CD4-positive, alpha-beta memory T cell (primary cell): ENCODE data around the gene FNBP1. TPM values are rescaled to one million over a fixed set of nuclear protein-coding genes. Genes with fewer than 3 reads are reported as not detected.

ENCODE experiments used
- CTCF ChIA-PET: fragments of 350-600 bp; sonication (Branson Sonifier 250); formaldehyde crosslinking; loops from one replicate; lab custom pipeline; 2021; ENCODE audit warnings: inconsistent platforms; ENCODE audit not compliant: partially characterized antibody; lab: Charles Lee
- POLR2A ChIA-PET: fragments of 350-600 bp; sonication (Branson Sonifier 250); formaldehyde crosslinking; loops from one replicate; lab custom pipeline; 2021; ENCODE audit not compliant: partially characterized antibody; lab: Charles Lee
- DNase-seq, 5 donors: peaks; one replicate each; pipeline versions ENCODE4 v3.0.0 to v3.0.0-alpha.2; 2020 to 2022; ENCODE audit warnings: mixed read lengths in 1 of 5
- H3K27ac ChIP-seq: one replicate; pipeline ENCODE4 v1.7.0; 2013; ENCODE audit warnings: low read depth, low read length
- H3K27me3 ChIP-seq: 2 replicates; pipeline ENCODE4 v1.7.0; 2013; ENCODE audit warnings: mild to moderate bottlenecking, low read length, moderate library complexity; ENCODE audit not compliant: insufficient read depth
- H3K36me3 ChIP-seq: 2 replicates; pipeline ENCODE4 v1.7.0; 2013; ENCODE audit warnings: mild to moderate bottlenecking, low read length, moderate library complexity; ENCODE audit not compliant: insufficient read depth
- H3K4me1 ChIP-seq: 2 replicates; pipeline ENCODE4 v1.7.0; 2013; ENCODE audit warnings: mild to moderate bottlenecking, low read length, moderate library complexity; ENCODE audit not compliant: insufficient read depth
- H3K4me3 ChIP-seq, 2 donors: one replicate each; pipeline ENCODE4 v1.7.0; 2013; ENCODE audit warnings: low read length in 2 of 2, mild to moderate bottlenecking in 1 of 2
- H3K9me3 ChIP-seq, 2 donors: one replicate each; pipeline ENCODE4 v1.7.0; 2013; ENCODE audit warnings: low read length in 2 of 2, control low read depth in 1 of 2; ENCODE audit not compliant: control insufficient read depth in 1 of 2
- H3K27ac Mint-ChIP-seq, 7 donors: one replicate each; pipeline ENCODE4 v1.8.0; 2020 to 2021; ENCODE audit warnings: mixed read lengths in 7 of 7, mild to moderate bottlenecking in 6 of 7, inconsistent platforms in 3 of 7, moderate library complexity in 3 of 7
- H3K27me3 Mint-ChIP-seq, 2 donors: one replicate each; pipeline ENCODE4 v1.8.0; 2020 to 2021; ENCODE audit warnings: mixed read lengths in 2 of 2
- H3K36me3 Mint-ChIP-seq, 2 donors: one replicate each; pipeline ENCODE4 v1.8.0; 2020 to 2021; ENCODE audit warnings: mixed read lengths in 2 of 2, inconsistent platforms in 1 of 2, mild to moderate bottlenecking in 1 of 2
- H3K4me1 Mint-ChIP-seq, 4 donors: one replicate each; pipeline ENCODE4 v1.8.0; 2020 to 2021; ENCODE audit warnings: mixed read lengths in 4 of 4, mild to moderate bottlenecking in 1 of 4
- H3K4me3 Mint-ChIP-seq, 8 donors: one replicate each; pipeline ENCODE4 v1.8.0; 2020 to 2021; ENCODE audit warnings: mixed read lengths in 8 of 8, mild to moderate bottlenecking in 7 of 8, moderate library complexity in 6 of 8, inconsistent platforms in 3 of 8
- H3K9me3 Mint-ChIP-seq, 8 donors: one replicate each; pipeline ENCODE4 v1.8.0; 2020 to 2021; ENCODE audit warnings: mixed read lengths in 8 of 8, mild to moderate bottlenecking in 5 of 8, inconsistent platforms in 3 of 8, moderate library complexity in 1 of 8
- intact Hi-C: fragments of 100-400 bp; cut with micrococcal nuclease; formaldehyde crosslinking; loops from one replicate; pipeline ENCODE4 v1.15.1; 2023
- polyA plus RNA-seq, 2 donors: library from polyadenylated mRNA; unstranded; fragments of 300-500 nt; fragmentation: Illumina TruSeq; gene quantifications; one replicate each; pipeline ENCODE4 v1.2.3, GENCODE V29; 2021
- total RNA-seq, 2 experiments: library from RNA; stranded (reverse); gene quantifications; one replicate each; pipeline ENCODE4 v1.2.3, GENCODE V29; 2021

FNBP1 gene
- total and polyA plus RNA-seq, 4 experiments from 2014 or later, result 143 to 202 (median 181) TPM

DNA sequence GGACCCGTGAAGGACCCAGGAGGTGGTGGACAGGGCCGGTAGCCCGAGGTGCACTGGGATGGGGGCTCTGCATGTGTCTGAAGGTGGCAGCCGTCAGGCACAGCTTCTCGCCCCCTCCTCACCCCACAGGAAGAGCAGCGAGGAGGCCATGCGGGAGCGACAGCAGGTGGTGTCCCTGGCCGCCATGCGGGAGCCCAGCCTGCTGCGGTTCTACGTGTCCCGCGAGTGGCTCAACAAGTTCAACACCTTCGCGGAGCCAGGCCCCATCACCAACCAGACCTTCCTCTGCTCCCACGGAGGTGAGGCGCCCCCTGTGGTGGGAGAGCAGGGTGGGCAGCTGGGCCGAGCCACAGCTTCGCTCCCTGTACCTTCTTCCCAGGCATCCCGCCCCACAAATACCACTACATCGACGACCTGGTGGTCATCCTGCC, 167.8 kb downstream of the FNBP1 start:
- Histone ChIP-seq H3K27ac (peak overlapping the region; percentile 28), H3K4me3 (no peak overlapping the region), H3K36me3 (peaks cover 33% of the 10 kb centered on the region), H3K9me3 (no peaks in the 10 kb centered on the region), H3K27me3 (no peaks in the 10 kb centered on the region), H3K4me1 (peaks cover 39% of the 10 kb centered on the region)
- CTCF ChIA-PET, result no interaction called here
- POLR2A ChIA-PET, result interaction anchor here (1.0 to 2.2 kb wide), 2 partner anchors 40 to 133 kb away, joined by 6 to 7 read pairs; partner anchors contain the start of genes C9orf78 and USP20
- H3K27me3 Mint-ChIP-seq, result no peaks in the 10 kb centered on the region
- peaks cover 45 to 47% of the 10 kb centered on the region in 2 donors for H3K36me3 Mint-ChIP-seq
- no peak for DNase-seq
- intact Hi-C loops, result no loop called here
- peaks cover 15 to 61% (median 32%) of the 10 kb centered on the region in 4 donors for H3K4me1 Mint-ChIP-seq
- H3K27ac Mint-ChIP-seq, result peak overlapping the region in 1 of 7 donors; percentile 3
- peaks cover 0 to 6% (median 0%) of the 10 kb centered on the region in 8 donors for H3K9me3 Mint-ChIP-seq
- no peak overlapping the region for H3K4me3 Mint-ChIP-seq

DNA sequence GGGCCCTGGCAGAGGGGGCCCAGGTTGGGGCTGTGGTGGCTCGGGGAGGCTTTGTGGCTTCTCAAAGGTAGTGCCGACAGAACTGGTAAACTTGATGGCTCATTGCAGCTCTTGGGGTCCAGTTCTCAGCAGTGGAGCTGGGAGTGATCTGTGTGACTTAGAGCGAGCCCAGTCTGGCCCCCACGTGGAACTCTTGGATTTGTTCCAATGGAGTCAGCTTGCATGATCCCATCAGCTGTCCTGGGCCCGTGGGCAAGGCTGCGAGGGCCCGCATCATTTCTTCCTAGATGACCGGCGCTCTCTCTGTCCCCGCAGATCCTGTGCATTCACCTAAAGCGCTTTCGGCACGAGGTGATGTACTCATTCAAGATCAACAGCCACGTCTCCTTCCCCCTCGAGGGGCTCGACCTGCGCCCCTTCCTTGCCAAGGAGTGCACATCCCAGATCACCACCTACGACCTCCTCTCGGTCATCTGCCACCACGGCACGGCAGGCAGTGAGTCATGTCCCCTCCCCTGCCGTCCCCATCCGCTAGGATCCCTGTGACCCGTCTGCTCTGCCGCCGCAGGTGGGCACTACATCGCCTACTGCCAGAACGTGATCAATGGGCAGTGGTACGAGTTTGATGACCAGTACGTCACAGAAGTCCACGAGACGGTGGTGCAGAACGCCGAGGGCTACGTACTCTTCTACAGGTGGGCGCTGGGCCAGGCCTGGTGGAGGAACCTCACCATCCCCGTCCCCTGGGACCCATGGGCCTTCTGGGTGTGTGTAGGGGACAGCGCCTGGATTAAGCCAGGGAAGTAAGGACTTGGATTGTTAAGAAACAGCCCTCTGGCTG, 168.5 kb downstream of the FNBP1 start:
- H3K27me3 Mint-ChIP-seq, result no peaks in the 10 kb centered on the region
- H3K4me3 ChIP-seq, result no peak overlapping the region
- peak overlapping the region in 6 of 7 donors; percentile 43 to 85 (median 68) for H3K27ac Mint-ChIP-seq
- peak overlapping the region in 1 of 8 donors; percentile 22 for H3K4me3 Mint-ChIP-seq
- peaks cover 41 to 46% of the 10 kb centered on the region in 2 donors for H3K36me3 Mint-ChIP-seq
- ChIA-PET POLR2A (interaction anchor here (16.5 kb wide), 1 partner anchor 12 kb away, joined by 423 read pairs; no protein-coding TSS in a partner anchor), CTCF (no interaction called here)
- H3K9me3 Mint-ChIP-seq, result peaks cover 0 to 6% (median 0%) of the 10 kb centered on the region in 8 donors
- intact Hi-C loops, result no loop called here
- no peak overlapping the region for H3K27ac ChIP-seq
- H3K9me3 ChIP-seq, result no peaks in the 10 kb centered on the region
- no peak for DNase-seq
- H3K4me1 Mint-ChIP-seq, result peaks cover 15 to 68% (median 38%) of the 10 kb centered on the region in 4 donors
- peaks cover 46% of the 10 kb centered on the region for H3K4me1 ChIP-seq
- no peaks in the 10 kb centered on the region for H3K27me3 ChIP-seq
- H3K36me3 ChIP-seq, result peaks cover 33% of the 10 kb centered on the region

DNA sequence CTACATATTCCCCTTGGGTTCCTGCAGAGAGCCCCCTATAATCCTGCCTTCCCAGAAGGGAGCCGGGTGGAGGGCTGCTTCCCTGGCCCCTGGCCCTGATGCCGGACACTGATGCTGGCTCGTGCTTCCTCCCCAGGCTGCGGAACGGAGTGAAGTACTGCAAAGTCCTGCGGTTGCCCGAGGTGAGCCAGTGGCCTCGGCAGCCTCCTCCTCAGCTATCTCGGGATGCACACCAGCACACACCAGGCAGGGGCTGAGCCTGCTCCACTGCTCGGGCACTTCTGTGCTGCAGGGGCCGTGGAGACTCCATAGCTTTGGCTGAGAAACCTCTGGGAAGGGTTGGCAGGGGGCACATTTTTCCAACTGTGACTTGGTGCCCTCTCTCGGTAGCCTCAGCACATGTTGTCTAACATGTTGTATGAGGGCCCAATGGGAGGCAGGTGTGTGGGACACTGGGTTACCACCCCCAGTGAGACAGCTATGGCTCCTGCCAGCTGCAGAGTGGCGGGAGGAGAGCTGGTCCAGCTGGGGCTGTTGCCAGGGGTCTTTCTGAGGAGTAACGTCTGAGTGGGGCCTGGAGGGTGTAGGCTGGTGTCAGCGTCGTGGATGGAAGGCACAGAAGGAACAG, 169.3 kb downstream of the FNBP1 start:
- Histone ChIP-seq H3K4me3 (no peak overlapping the region), H3K36me3 (peaks cover 33% of the 10 kb centered on the region), H3K9me3 (no peaks in the 10 kb centered on the region), H3K27ac (no peak overlapping the region), H3K4me1 (peaks cover 54% of the 10 kb centered on the region), H3K27me3 (no peaks in the 10 kb centered on the region)
- peaks cover 46% of the 10 kb centered on the region in 2 donors for H3K36me3 Mint-ChIP-seq
- ChIA-PET CTCF (interaction anchor here (1.0 to 1.1 kb wide), 2 partner anchors 147 to 166 kb away, joined by 3 to 5 read pairs; no protein-coding TSS in a partner anchor), POLR2A (interaction anchor here (2.0 to 16.5 kb wide), 2 partner anchors 13 to 40 kb away, joined by 6 to 423 read pairs; partner anchors contain the start of gene C9orf78)
- peak overlapping the region in 6 of 7 donors; percentile 57 to 92 (median 75) for H3K27ac Mint-ChIP-seq
- DNase-seq, result no peak
- H3K4me1 Mint-ChIP-seq, result peaks cover 18 to 76% (median 46%) of the 10 kb centered on the region in 4 donors
- H3K9me3 Mint-ChIP-seq, result peaks cover 0 to 6% (median 0%) of the 10 kb centered on the region in 8 donors
- peak overlapping the region in 2 of 8 donors; percentile 26 to 58 for H3K4me3 Mint-ChIP-seq
- intact Hi-C loops, result no loop called here
- H3K27me3 Mint-ChIP-seq, result no peaks in the 10 kb centered on the region

DNA sequence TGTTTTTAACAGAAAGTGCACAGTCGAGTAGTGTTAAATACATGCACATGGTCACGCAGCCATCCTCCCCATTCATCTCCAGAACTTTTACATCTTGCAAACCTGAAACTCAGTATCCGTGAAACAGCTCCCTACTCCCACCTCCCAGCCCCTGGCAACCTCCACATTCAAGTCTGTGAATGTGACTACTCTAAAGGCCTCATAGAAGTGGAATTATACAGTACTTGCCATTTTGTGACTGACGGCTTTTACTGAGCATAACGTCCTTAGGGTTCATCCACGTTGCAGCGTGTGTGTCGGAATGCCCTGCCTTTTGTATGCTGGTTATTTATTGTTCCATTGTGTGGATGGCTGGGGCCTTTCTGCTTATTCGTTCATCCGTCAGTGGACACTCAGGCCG, 171.9 kb downstream of the FNBP1 start:
- H3K36me3 Mint-ChIP-seq, result peaks cover 38% of the 10 kb centered on the region in 2 donors
- H3K36me3 ChIP-seq, result peaks cover 27% of the 10 kb centered on the region
- peak overlapping the region; percentile 29 to 63 (median 54) for H3K4me3 Mint-ChIP-seq
- H3K4me3 ChIP-seq, result no peak overlapping the region
- H3K27me3 Mint-ChIP-seq, result no peaks in the 10 kb centered on the region
- H3K9me3 ChIP-seq, result no peaks in the 10 kb centered on the region
- POLR2A ChIA-PET, result interaction anchor here (11.5 to 16.5 kb wide), 2 partner anchors 16 to 35 kb away, joined by 181 to 423 read pairs; partner anchors contain the start of genes C9orf78 and USP20
- peaks cover 36 to 86% (median 61%) of the 10 kb centered on the region in 4 donors for H3K4me1 Mint-ChIP-seq
- no peak for DNase-seq
- intact Hi-C loops, result no loop called here
- peaks cover 0 to 5% (median 0%) of the 10 kb centered on the region in 8 donors for H3K9me3 Mint-ChIP-seq
- peaks cover 74% of the 10 kb centered on the region for H3K4me1 ChIP-seq
- CTCF ChIA-PET, result interaction anchor here (5.5 kb wide), 1 partner anchor 14 kb away, joined by 34 read pairs; no protein-coding TSS in a partner anchor
- peak overlapping the region; percentile 90 for H3K27ac ChIP-seq
- H3K27me3 ChIP-seq, result no peaks in the 10 kb centered on the region
- H3K27ac Mint-ChIP-seq, result peak overlapping the region; percentile 64 to 98 (median 93)

DNA sequence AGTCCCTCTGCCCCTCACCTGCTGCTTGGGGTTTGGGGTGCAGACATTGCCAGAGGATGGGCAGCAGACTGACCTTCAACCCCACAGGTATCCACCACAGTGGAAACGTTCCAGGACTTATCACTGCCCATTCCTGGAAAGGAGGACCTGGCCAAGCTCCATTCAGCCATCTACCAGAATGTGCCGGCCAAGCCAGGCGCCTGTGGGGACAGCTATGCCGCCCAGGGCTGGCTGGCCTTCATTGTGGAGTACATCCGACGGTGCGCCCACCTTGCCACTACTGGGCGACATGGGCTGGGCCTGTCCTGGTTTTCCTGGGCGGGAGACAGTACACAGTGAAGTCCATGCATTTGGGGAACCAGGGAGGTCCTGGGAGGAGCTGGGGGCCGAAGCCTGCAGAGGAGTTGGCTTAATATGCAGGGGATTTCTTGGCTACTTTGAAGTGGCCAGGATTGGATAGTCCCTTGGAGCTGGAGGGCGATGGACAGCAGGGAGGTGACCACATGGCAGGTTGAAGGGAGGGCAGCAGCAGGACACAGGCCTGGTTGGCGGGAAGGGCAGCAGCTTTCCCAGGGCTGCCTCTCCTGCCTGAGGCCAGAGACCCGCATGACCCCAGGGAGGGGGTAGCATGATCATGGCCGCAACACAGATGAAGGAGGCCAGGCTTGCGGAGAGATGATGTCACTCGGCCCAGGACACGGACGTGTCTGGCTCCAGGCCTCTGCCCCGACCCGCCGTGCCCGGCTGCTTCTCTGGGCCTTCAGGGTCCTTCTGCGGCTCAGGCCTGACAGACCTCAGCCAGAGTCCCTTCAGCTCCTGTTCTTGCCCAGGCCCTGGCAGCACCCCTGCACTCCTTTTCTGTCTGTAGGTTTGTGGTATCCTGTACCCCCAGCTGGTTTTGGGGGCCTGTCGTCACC, 173.1 kb downstream of the FNBP1 start:
- H3K4me3 Mint-ChIP-seq, result peak overlapping the region; percentile 59 to 78 (median 69)
- ChIA-PET POLR2A (interaction anchor here (0.6 to 16.5 kb wide), 14 partner anchors 17 to 231 kb away, joined by 3 to 423 read pairs (median 5); partner anchors contain the start of genes C9orf78, GPR107, TOR1A and USP20), CTCF (interaction anchor here (0.7 to 5.5 kb wide), 3 partner anchors 15 to 170 kb away, joined by 3 to 34 read pairs (median 5); partner anchors contain the start of gene C9orf78)
- peaks cover 0 to 5% (median 0%) of the 10 kb centered on the region in 8 donors for H3K9me3 Mint-ChIP-seq
- H3K4me1 Mint-ChIP-seq, result peaks cover 44 to 93% (median 70%) of the 10 kb centered on the region in 4 donors
- no peaks in the 10 kb centered on the region for H3K9me3 ChIP-seq
- H3K27me3 ChIP-seq, result no peaks in the 10 kb centered on the region
- intact Hi-C loops, result loop anchor here (1.0 kb wide), 3 partner anchors 14 to 46 kb away; partner anchors contain the start of genes C9orf78, TOR1A and USP20
- peak overlapping the region; percentile 86 to 98 (median 94) for H3K27ac Mint-ChIP-seq
- H3K27ac ChIP-seq, result peak overlapping the region; percentile 90
- no peaks in the 10 kb centered on the region for H3K27me3 Mint-ChIP-seq
- H3K4me3 ChIP-seq, result peak overlapping the region; percentile 12 to 45
- H3K36me3 ChIP-seq, result peaks cover 15% of the 10 kb centered on the region
- H3K4me1 ChIP-seq, result peaks cover 80% of the 10 kb centered on the region
- H3K36me3 Mint-ChIP-seq, result peaks cover 43% of the 10 kb centered on the region in 2 donors
- DNase-seq, result no peak
